AML-193 (cell line): ENCODE data around the gene DIPK2B.

ENCODE experiments used
- DNase-seq, 2 experiments: peaks; one replicate each; lab custom pipeline; 2025; lab: John Stamatoyannopoulos, UW

DIPK2B gene, protein sequence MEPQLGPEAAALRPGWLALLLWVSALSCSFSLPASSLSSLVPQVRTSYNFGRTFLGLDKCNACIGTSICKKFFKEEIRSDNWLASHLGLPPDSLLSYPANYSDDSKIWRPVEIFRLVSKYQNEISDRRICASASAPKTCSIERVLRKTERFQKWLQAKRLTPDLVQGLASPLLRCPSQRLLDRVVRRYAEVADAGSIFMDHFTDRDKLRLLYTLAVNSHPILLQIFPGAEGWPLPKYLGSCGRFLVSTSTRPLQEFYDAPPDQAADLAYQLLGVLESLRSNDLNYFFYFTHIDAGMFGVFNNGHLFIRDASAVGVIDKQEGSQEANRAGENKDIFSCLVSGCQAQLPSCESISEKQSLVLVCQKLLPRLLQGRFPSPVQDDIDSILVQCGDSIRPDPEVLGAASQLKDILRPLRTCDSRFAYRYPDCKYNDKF

DNA sequence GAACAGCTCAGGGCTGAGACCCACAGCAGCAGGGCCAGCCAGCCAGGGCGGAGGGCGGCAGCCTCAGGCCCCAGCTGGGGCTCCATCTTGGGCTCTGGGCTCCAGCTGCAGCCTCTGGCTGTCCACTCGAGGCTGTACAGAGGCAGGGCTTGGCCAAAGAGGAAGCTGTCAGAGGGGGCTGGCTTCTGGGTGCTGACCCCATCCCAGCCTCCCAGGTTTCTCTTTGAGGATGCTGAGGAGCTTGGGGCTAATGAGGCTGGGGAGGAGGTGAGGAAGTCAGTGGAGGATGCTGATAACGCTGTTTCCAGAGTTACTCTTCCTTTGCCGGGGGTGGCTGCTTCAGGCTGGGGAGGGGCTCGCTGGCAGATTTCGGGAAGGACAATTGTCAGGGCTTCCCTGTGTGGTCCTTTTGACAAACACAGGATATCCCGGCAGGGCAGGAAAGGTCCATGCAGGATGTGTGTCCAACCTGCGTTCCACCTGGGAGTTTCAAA lies at the start of gene DIPK2B:
Gene DIPK2B, minus strand, starts transcription at position 136 of the 494 bp plus-strand sequence. Its CDS starts 50 bp downstream, at position 86.
- DNase-seq = no peak

DNA sequence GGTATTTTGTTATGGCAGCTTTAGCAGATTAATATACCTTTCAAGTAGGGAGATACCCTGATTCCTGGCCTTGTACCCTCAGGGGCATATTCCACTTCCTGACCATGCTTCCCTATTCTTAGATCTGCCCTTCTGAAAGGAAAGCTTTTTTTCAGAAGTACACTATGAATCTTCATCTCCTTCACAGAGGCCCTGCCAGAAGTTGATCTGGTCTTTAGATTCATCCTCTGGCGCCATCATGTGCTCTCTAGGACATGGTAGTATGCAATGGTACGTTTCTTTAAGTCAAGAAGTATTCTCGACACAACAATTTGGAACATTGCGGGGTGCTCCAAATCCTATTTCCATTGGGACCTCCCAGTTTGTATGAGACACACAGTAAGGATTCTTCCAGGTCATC lies 39.6 kb upstream of the DIPK2B start:
- DNase-seq = no peak

DNA sequence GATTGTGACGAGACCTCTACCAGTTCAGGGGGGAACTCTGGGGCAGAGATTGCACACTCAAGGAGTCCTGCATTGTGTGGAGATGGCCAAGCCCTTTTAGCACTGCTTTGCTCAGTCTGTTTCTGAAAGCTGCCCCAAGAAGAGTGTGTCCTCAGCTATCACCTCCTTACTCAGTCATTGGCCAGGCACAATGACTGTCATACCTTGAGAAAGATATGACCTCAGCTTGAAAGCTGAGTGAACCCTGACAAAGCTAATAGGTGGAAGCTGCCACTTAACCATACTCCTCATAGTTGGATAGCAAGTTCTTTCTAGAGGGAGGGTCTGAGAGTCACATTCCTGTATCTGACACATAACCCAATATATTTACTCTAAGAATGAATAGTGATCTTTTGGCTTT lies 37.8 kb upstream of the DIPK2B start:
- DNase-seq = no peak

DNA sequence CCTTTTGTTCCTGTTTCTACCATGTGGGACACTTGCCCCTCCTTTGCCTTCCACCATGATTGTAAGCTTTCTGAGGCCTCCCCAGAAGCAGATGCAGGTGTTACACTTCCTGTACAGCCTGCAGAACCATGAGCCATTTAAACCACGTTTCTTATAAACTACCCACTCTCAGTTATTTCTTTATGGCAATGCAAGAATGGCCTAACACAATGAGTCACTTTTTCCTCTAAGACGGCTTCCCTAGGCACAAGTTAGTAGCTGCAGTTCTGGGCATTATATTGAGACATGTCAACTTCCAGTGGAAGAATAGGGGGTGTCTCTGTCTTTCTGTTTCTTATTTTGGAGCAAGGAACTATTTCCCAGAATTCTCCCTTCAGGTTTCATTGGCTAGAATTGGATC lies 32.9 kb upstream of the DIPK2B start:
- no peak for DNase-seq

DNA sequence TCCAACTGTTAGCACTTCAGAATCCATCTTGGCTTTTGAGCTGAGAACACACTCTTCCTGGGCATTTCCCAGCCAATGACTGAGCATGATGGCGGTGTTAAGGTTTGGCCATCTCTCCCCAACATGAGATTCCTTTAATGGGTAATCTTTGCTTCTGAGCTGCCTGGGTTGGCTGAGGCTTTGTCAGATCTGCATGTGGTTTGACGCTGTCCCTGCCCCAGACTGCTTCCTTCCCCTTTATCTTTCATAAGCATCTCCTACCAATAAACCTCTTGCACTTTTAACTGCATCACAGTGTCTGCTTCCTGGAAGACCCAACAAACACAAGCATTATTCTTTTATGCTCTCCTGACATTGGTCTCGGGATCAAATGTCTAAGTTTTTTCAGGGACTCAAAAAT lies 31.5 kb upstream of the DIPK2B start:
- no peak for DNase-seq

DNA sequence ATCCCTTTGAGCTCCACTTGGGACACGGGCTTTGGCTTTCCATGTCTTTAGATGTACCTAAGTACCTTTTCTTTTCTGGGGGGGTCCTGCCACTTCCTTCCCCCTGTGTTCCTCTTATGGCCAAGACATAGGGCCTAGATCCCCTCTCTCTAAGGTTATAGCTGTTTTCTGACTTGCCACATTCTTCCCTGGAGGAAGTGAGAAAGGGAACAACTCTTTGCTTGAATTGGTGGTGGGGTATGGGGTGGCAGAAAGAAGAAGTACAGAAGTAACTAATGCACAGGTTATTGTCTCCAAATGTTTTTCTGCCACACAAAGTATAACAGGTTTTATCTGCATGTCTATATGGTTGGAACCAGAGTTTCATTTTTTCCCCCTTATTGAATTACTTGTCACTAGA lies 29.7 kb upstream of the DIPK2B start:
- peak in 1 of 2 experiments; percentile 1 for DNase-seq

DNA sequence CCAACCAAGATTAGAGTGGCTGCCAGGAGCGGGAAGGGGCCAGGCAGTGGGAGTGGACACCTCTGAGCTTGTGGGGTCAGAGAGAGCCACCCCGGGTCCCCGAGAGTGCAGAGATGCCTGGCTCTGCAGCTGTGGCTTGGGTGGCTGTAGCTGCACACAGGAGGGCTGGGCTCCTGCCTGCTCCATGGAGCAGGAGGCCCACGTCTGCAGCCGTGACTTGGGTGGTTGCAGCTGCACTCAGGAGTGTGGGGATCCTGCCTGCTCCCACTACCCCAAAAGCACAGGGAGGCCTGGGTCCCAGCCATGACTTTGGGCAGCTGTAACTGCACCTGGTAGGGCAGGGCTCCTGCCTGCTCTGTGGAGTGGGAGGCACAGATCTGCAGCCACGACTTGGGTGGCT lies 28.7 kb upstream of the DIPK2B start:
- DNase-seq = no peak

DNA sequence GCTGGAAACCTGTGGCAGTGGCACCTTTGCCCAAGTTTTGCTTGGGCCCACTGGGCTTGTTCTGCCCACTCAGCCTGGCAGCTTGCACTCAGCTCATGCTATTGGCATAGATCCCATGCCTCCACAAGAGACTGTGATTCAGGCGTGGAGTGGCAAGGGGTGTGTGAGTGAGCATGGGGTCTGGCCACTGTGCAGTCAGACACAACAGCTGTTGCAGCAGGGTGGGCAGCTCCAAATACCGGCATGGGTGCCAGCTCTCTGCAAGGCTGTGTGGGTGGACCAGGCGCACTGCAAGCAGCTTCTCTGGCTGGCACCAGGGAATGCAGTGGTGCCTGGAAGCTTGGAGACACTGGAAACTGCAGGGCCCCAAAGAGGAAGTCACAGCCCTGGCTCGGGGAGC lies 27.4 kb upstream of the DIPK2B start:
- no peak for DNase-seq

DNA sequence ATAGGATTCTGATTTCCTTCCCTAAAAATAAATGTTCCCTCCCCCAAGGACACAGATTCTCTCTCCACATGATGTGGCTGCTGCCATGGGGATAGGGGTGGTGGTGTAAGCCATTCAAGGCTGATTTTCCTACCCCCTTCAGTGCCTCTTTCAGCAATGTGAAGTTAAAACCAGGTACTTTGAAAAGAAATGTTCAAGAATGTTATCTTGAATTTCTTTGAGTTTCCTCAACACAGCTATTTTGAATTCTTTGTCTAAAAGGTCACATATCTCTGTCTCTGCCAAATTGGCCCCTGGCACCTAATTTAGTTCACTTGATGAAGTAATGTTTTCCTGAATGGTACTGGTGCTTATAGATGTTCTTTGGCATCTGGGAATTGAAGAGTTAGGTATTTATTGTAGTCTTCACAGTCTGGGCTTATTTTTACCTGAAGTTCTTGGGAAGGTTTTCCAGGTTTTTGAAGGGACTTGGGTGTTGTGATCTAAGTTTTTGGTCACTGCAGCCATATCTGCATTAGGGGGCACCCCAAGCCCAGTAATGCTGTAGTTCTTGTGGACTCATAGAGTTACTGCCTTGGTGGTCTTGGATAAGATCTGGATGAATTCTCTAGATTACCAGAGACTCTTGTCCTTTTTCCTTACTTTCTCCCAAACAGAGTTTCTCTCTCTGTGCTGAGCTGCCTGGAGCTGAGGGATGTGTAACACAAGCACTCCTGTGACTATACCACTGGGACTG lies 7.6 kb upstream of the DIPK2B start:
- DNase-seq = no peak

DNA sequence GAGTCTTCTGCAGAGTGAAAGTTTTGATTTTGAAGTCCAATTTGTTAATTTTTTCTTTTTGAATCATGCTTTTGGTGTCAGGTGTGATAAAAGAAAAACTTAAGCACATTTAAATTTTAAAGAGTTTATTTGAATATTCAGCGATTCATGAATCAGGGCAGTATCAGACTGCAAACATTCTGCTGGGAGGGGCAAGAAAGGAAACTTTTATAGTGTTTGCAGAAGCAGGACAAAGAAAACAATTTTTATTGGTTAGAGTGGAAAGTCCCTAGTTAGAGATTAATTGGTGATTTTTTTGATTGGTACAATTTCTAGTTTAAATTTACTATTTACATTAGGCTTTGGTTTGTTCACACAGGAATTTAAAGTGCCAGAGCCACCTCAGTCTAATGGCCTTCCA lies 1.5 kb upstream of the DIPK2B start:
- no peak for DNase-seq

DNA sequence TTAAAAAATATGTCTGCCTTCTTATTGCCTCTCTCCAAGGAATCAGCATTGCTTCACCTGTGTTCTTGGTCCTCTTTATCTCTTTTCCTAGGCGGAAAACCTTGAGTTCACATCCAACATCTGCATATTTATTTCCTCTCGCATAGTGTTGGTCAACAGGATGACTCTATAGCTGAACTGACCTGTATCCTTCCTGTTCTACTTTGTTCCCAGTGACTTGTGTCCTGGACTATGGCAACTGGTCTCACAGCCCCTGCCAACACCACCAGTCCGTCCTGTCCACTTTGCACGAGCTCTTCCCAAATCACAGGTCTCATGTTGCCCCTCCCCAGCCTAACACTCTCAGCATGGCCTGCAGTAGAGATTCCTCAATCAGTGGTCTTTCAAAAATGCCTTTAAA lies 2.0 kb downstream of the DIPK2B start:
- no peak for DNase-seq

DNA sequence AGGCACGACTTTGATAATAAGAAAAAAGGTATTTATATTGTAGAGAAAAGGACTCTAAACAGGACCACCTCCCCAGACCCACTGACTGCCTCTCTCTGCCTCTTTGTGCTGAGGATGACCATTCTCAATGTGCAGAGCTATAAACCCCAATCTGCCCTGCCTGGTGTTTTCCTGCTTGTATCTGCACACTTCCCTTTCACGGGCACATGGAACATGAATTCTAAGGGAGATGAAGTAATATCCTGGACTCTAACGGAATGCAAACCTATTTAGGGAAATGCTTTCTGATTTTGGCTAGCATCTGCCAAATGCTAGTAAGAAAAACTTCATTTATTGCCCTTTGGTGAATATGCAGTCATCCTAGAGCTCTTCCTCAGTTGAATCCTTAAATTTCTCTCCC lies 2.4 kb downstream of the DIPK2B start:
- DNase-seq = no peak

DNA sequence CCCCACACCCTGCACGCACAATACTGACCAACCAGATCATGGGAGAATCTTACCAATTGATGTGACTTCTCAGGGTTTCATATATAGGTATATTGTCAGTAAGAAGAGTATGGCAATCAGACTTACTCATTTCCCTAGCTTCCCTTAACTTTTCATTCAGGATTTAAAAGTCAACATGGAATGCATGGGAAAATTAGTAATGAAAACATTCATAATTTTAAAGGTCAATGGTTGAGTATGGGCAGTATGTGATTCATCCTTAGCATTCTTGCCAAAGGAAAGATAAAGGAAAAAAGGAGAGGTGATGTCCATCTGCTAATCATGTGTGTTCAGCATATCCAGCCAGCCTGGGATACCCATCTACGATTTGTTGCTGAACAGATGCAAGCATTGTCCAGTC lies 4.0 kb downstream of the DIPK2B start:
- no peak for DNase-seq

DNA sequence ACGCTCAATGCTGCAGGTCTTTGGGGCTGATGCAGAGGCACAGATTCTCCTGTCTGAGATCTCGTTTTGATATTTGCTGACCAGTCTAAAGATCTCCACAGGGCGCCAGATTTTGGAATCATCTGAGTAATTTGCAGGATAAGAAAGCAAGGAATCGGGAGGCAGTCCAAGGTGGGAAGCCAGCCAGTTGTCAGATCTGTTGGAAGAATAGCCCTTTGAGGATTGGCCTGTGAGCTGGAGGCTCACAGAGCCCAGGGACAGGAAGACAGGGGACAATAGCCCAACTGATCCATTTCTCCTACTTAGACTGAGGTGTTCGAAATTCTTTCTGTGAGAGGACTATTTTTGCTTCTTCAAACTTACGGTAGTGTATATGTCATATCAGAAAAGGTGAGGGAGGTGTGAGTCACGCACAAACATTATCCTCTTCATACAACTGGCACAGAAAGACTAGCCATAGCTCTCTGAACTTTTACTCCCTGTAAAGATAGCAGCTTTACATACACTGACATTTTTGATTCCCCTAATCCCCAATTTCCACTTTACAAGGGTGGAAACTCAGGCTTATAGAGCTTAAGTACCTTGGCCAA lies 8.8 kb downstream of the DIPK2B start:
- DNase-seq = no peak

DNA sequence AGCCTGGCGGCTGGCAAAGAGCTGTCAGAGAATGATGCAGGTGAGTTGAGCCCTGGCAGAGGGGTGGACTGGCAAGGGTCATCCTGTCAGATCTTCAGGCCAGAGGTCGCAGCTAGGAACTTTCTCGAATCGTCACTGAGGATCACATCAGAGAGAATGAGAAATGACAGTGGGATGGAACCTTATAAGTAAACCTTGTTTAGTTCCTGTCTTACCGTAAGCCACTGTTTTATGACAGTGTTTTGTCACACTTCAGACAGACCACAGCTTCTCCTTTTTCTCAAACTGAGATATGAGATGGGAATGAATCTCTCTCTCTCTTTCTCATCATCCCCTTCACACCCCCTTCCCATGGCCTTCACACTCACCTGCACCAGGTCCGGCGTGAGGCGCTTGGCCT lies 9.3 kb downstream of the DIPK2B start:
- peak; percentile 33 to 42 for DNase-seq

DNA sequence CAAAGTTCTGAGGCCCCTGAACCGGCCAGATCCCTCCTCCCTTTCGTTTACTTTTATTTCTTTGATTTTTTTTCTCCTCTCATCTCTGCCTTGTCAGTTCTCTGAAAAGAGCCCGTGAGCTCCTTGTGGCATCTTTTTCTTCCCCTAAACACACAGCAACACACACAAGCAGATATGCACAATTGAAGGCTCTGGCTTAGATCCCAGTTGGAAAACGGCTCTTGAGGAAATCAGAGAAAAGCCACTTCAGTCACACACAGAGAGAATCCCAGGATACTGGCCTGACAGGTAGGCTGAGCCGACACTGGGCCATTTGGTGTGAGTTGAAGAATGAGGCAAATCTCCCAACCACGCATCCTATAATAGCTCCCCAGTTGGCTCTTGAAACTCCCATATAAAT lies 12.9 kb downstream of the DIPK2B start:
- no peak for DNase-seq

DNA sequence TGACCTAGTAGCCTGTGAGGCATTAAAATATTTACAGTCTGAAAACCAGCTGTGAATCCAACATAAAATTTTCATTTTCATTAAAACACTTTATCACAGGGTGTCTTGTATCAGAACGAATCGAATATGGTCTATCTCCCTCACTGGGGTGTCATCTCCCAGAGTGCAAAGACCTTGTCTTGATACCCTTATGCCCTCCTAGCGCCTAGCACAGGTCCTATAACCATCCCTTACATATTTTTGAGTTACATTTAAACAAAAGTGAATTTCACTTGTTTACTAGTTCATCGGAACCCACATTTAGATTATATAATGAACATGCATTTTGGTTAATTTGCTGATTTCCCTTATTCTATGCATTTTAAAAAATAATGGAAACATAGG lies 14.0 kb downstream of the DIPK2B start:
- no peak for DNase-seq

DNA sequence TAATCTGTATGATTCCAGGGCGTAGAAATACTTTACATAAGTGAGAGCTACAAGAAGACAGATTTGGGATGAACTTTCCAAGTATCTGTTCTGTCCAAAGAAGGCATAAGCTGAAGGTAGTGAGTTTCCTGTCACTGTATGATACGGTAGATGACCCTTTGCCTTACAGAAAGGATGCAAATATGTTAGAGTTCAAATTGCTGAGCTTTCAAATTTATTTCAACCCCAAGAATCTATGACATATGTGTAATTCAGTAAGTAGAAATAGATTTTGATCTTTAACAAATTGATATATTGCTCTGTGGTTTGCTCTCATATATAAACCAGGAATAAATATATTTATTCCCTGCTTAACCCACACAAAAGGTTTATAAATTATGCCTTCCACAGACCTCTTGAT lies 16.5 kb downstream of the DIPK2B start:
- no peak for DNase-seq

DNA sequence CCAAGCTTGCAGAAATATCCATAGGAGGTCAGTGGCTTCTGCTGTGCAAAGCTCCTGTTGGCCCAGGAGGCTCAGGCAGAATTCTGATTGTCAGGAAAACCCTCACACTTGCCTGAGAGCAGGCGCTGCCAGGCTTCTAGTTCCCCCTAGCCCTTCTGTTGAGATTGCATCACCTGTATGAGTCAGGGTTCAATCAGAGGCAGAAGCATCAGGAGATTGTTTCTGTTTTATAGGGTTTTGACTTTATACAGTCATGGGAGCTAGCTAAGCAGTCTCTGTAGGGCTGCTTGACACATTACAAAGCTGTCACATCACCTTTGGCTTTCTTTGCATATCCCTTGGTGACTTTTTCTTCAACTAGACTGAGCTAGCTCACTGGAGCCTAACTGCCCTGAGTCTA lies 27.8 kb downstream of the DIPK2B start:
- no peak for DNase-seq

DNA sequence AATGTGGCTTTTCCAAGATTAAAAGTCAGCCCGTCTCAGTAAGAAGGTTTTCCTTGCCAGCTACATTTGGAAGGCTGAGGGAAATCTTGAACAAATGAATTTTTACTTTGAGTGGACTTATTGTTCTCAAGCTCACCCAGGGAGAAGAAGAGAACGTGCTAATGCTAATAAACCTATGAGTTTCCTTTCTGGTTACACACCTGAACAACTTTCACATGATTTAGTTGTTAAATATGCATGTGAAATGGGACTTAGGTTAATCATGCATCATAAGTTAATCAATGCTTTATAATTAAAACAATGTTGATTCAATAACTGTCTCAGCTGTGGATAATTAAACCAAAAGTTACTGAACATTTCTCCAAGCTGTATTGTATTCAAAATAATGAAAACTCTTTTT lies 33.9 kb downstream of the DIPK2B start:
- no peak for DNase-seq

DNA sequence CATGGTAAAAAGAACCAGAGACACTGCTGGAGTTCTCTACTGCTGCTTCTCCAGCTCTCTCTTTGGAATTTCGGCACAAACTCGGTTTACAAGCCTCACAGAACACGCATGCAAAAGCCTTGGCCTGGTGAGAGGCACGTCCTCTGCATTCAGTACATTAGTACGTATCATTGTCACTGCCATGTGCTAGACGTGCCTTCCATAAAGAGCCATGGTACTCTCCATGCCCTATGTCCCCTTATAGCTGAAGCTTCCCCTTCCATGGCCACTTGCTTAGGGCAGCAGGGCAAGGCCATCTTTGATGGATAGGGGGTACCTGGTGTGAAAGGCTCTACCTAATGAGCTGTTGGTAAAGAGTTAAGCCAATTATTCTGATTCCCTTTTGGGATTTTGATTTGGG lies 35.0 kb downstream of the DIPK2B start:
- no peak for DNase-seq

DNA sequence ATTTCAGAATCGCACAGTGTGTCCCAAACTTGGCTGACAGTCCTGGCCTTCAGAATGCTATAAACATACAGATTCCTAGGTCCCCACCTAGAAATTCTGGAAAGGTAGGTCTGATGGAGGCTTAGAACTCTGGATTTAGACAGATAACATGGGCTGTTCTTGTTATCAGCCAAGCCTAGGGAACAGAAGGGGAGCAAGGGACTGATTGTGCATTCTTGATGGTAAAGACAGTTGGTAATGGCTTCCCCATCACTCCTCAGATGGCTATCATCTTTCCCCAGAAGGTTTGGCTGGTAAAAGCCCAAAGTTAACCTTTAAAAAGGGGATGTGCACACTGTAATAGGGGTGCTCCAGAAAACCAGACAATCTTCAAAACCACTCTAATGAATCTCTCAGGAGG lies 35.7 kb downstream of the DIPK2B start:
- no peak for DNase-seq

DNA sequence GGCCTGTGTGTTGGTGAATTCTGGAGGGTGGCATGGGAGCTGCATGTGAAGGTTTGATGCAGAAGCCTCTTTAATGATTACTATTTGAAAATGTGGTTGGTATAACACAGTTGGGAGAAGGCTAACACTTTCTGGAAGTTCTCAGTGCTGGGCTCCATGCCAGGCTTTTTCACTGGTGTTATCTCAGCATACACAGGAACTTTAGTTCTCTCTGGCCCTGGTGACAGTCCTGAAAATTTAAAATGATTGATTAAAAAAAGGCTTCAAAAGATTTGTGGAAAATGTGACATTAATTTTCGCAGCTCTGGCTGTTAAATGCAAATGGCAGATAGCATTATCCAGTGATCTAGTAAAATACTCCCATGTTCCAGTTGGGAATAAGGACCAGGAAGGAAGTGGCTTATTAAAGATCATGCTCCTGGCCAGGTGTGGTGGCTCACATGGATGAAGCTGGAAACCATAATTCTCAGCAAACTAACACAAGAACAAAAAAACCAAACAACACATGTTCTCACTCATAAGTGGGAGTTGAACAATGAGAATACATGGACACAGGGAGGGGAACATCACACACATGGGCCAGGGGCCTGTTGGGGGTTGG lies 36.6 kb downstream of the DIPK2B start:
- no peak for DNase-seq
